ENCODE measurements around the gene MYOG. TPM values are rescaled to one million over a fixed set of nuclear protein-coding genes. Genes with fewer than 3 reads are reported as not detected.

The MYOG gene
- total RNA-seq, 1 donor from 2014 or later: not detected

- TF ChIP-seq, protein P1, sequence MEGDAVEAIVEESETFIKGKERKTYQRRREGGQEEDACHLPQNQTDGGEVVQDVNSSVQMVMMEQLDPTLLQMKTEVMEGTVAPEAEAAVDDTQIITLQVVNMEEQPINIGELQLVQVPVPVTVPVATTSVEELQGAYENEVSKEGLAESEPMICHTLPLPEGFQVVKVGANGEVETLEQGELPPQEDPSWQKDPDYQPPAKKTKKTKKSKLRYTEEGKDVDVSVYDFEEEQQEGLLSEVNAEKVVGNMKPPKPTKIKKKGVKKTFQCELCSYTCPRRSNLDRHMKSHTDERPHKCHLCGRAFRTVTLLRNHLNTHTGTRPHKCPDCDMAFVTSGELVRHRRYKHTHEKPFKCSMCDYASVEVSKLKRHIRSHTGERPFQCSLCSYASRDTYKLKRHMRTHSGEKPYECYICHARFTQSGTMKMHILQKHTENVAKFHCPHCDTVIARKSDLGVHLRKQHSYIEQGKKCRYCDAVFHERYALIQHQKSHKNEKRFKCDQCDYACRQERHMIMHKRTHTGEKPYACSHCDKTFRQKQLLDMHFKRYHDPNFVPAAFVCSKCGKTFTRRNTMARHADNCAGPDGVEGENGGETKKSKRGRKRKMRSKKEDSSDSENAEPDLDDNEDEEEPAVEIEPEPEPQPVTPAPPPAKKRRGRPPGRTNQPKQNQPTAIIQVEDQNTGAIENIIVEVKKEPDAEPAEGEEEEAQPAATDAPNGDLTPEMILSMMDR (IDR thresholded peaks at IDR 0.05; ENCODE audit: insufficient read depth, low read length, severe bottlenecking): no peak
- Histone ChIP-seq H3K36me3 (ENCODE audit: control insufficient read depth, insufficient read depth, low read length) (peaks cover 14% of the 10 kb centered on the region), H3K4me3 (ENCODE audit: low read depth, low read length) (no peak overlapping the region), H3K27me3 (ENCODE audit: control insufficient read depth, insufficient read depth, low read length) (no peaks in the 10 kb centered on the region)
- no peak for DNase-seq (ENCODE audit: low read depth)
- no peak for FAIRE-seq
These were observed 31.6 kb downstream of the MYOG start for GRCh38 chr1:203054184-203054583.

DNA sequence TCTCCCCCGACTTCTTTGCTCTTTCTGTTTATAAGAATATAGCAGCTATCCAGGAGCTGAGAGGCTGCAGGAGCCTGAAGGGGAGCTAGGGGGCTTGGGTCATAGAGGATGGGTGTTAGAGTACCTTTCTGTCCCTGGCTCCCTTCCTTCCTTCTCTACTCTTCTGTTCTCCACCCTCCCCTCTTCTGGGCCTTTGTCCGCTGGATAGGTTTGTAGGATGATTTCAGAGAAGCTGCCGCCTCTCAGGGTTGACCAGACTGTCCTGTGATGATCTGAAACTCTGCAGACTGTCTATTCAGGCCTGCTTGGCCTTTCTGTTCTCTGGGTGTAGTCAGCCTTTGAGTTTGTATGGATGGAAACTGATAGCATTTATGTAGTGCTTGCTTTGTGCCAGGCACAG, 33.2 kb downstream of the MYOG start:
- TF ChIP-seq, protein P1 (IDR thresholded peaks at IDR 0.05; ENCODE audit: insufficient read depth, low read length, severe bottlenecking): no peak
- no peaks in the 10 kb centered on the region for H3K27me3 ChIP-seq (ENCODE audit: control insufficient read depth, insufficient read depth, low read length)
- no peak overlapping the region for H3K4me3 ChIP-seq (ENCODE audit: low read depth, low read length)
- DNase-seq (ENCODE audit: low read depth) (no peak), FAIRE-seq (peak; percentile 47)
- H3K36me3 ChIP-seq (ENCODE audit: control insufficient read depth, insufficient read depth, low read length): peaks cover 14% of the 10 kb centered on the region

GRCh38 chr1:203051841-203052324, 33.9 kb downstream of the MYOG start:
- FAIRE-seq: no peak
- TF ChIP-seq, protein P1 (IDR thresholded peaks at IDR 0.05; ENCODE audit: insufficient read depth, low read length, severe bottlenecking): no peak
- DNase-seq (ENCODE audit: low read depth): no peak

DNA sequence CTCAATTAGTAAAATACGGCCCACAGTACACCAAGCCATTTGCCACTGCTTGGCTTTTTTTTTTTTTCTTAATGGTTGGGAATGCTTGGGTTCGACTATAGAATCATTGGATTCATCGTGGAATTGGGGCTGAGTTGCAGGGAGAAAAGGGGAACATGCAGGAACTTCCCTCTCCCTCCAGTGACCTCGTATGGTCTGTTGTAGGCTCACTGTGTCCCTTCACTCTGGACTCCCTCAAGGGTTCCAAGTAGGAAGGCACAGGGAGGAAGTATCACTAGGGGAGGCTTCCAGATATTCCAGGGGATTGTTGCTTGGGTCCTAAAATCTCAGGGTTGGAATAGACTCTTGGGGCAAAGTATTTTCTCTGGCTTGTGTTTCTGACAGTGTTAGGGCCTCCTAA, 35.0 kb downstream of the MYOG start:
- TF ChIP-seq, protein P1 (IDR thresholded peaks at IDR 0.05; ENCODE audit: insufficient read depth, low read length, severe bottlenecking): no peak
- H3K36me3 ChIP-seq (ENCODE audit: control insufficient read depth, insufficient read depth, low read length): peaks cover 12% of the 10 kb centered on the region
- no peak for DNase-seq (ENCODE audit: low read depth)
- FAIRE-seq: no peak
- H3K27me3 ChIP-seq (ENCODE audit: control insufficient read depth, insufficient read depth, low read length): no peaks in the 10 kb centered on the region
- no peak overlapping the region for H3K4me3 ChIP-seq (ENCODE audit: low read depth, low read length)

More at GRCh38 chr1:203051841-203052324, 33.9 kb downstream of the MYOG start:
- Histone ChIP-seq H3K27me3 (ENCODE audit: control insufficient read depth, insufficient read depth, low read length) (no peaks in the 10 kb centered on the region), H3K4me3 (ENCODE audit: low read depth, low read length) (no peak overlapping the region), H3K36me3 (ENCODE audit: control insufficient read depth, insufficient read depth, low read length) (peaks cover 14% of the 10 kb centered on the region)

GRCh38 chr1:203049576-203050180, 36.1 kb downstream of the MYOG start:
- Histone ChIP-seq H3K27me3 (ENCODE audit: control insufficient read depth, insufficient read depth, low read length) (no peaks in the 10 kb centered on the region), H3K36me3 (ENCODE audit: control insufficient read depth, insufficient read depth, low read length) (peaks cover 7% of the 10 kb centered on the region), H3K4me3 (ENCODE audit: low read depth, low read length) (no peak overlapping the region)
- FAIRE-seq (no peak), DNase-seq (ENCODE audit: low read depth) (no peak)
- TF ChIP-seq, protein P1 (IDR thresholded peaks at IDR 0.05; ENCODE audit: insufficient read depth, low read length, severe bottlenecking): no peak

GRCh38 chr1:203049077-203049476, 36.7 kb downstream of the MYOG start:
- Histone ChIP-seq H3K4me3 (ENCODE audit: low read depth, low read length) (no peak overlapping the region), H3K27me3 (ENCODE audit: control insufficient read depth, insufficient read depth, low read length) (no peaks in the 10 kb centered on the region), H3K36me3 (ENCODE audit: control insufficient read depth, insufficient read depth, low read length) (peaks cover 9% of the 10 kb centered on the region)
- no peak for FAIRE-seq
- DNase-seq (ENCODE audit: low read depth): no peak
- TF ChIP-seq, protein P1 (IDR thresholded peaks at IDR 0.05; ENCODE audit: insufficient read depth, low read length, severe bottlenecking): no peak
